ENCODE measurements around the gene CD52. TPM values are rescaled to one million over a fixed set of nuclear protein-coding genes. Genes with fewer than 3 reads are reported as not detected.

Gene CD52
- total and polyA plus RNA-seq, 2 donors (not counting 3 experiments of a cell fraction or from before 2014, with no cell fraction given) = not detected

GRCh38 chr1:26289158-26290059 lies 28.3 kb upstream of the CD52 start:
- no peak overlapping the region for H3K4me2 ChIP-seq (ENCODE audit: insufficient read depth, low read length)
- DNase-seq (ENCODE audit: low read depth, low spot score) (no peak), FAIRE-seq (no peak)
- intact Hi-C loops (cut with micrococcal nuclease) (no loop called here), dilution Hi-C loops (cut with MboI; ENCODE audit: extremely low pct_ligation_motif_present, low sequenced_read_pairs) (no loop called here)
- peaks cover 8% of the 10 kb centered on the region for H3K4me1 ChIP-seq (ENCODE audit: control insufficient read depth, extremely low read depth, insufficient read depth, low read length)
- no peaks in the 10 kb centered on the region for H3K9me1 ChIP-seq (replicated peaks; ENCODE audit: control insufficient read depth, extremely low read depth, insufficient read depth, low read length)
- TF ChIP-seq POLR2AphosphoS5 (IDR thresholded peaks at IDR 0.05; ENCODE audit: insufficient read depth, low read depth, low read length) (no peak), POLR2A (IDR thresholded peaks at IDR 0.05; ENCODE audit: low read depth, low read length) (no peak), MYC (IDR thresholded peaks at IDR 0.05; ENCODE audit: low read depth, low read length) (no peak)
- H3K27ac ChIP-seq (ENCODE audit: insufficient read depth, low read depth, low read length) = no peak overlapping the region
- H2AFZ ChIP-seq (ENCODE audit: low read depth, low read length) = no peak overlapping the region
- H3K27me3 ChIP-seq (ENCODE audit: control insufficient read depth in 2 of 2, insufficient read depth in 2 of 2, low read length in 2 of 2) = no peaks in the 10 kb centered on the region
- no peak overlapping the region for H3K4me3 ChIP-seq (replicated peaks in 1 of 3; ENCODE audit: insufficient read depth in 1 of 3, low read depth in 1 of 3, low read length in 3 of 3)
- ChIA-PET CTCF (interaction anchor here (1.0 to 2.9 kb wide), 8 partner anchors 9 to 185 kb away, joined by 3 to 13 read pairs (median 4); partner anchors contain the start of genes CD52 and SH3BGRL3), POLR2A (no interaction called here)
- no peaks in the 10 kb centered on the region for H3K79me2 ChIP-seq (ENCODE audit: control insufficient read depth, insufficient read depth, low read length)
- H3K9ac ChIP-seq (replicated peaks; ENCODE audit: extremely low read depth, insufficient read depth, low read length) = no peak overlapping the region
- H3K9me3 ChIP-seq (replicated peaks; ENCODE audit: control insufficient read depth, insufficient read depth, low read length) = no peaks in the 10 kb centered on the region
- no peaks in the 10 kb centered on the region for H4K20me1 ChIP-seq (replicated peaks; ENCODE audit: control insufficient read depth, extremely low read depth, insufficient read depth, low read length)
- H3K36me3 ChIP-seq (ENCODE audit: control insufficient read depth in 2 of 2, extremely low read depth in 1 of 2, insufficient read depth in 2 of 2, low read length in 2 of 2) = no peaks in the 10 kb centered on the region
- no TSS peak for BruUV-seq (replicated peaks)

- no peaks in the 10 kb centered on the region for H3K79me2 ChIP-seq (ENCODE audit: control insufficient read depth, insufficient read depth, low read length)
- no TSS peak for BruUV-seq (replicated peaks)
- FAIRE-seq (no peak), DNase-seq (ENCODE audit: low read depth, low spot score) (no peak)
- H3K9me1 ChIP-seq (replicated peaks; ENCODE audit: control insufficient read depth, extremely low read depth, insufficient read depth, low read length) = no peaks in the 10 kb centered on the region
- TF ChIP-seq FOS (IDR thresholded peaks at IDR 0.05; ENCODE audit: borderline replicate concordance, insufficient read depth, low read length) (no peak), MAX (IDR thresholded peaks at IDR 0.05; ENCODE audit: insufficient read depth, insufficient read length) (no peak), CTCF (IDR thresholded peaks at IDR 0.05; ENCODE audit: extremely low read depth in 1 of 2, insufficient read depth in 1 of 2, low read depth in 1 of 2, low read length in 2 of 2) (no peak), JUN (IDR thresholded peaks at IDR 0.05; ENCODE audit: borderline replicate concordance, insufficient read depth, insufficient read length, low read depth) (no peak), MYC (IDR thresholded peaks at IDR 0.05; ENCODE audit: low read depth, low read length) (no peak), GATA2 (IDR thresholded peaks at IDR 0.05; ENCODE audit: insufficient read depth, insufficient read length, low read depth, low read length) (no peak), EZH2 (IDR thresholded peaks at IDR 0.05; ENCODE audit: borderline replicate concordance, low read depth, low read length, severe bottlenecking) (no peak), POLR2A (IDR thresholded peaks at IDR 0.05; ENCODE audit: low read depth, low read length) (no peak), POLR2AphosphoS5 (IDR thresholded peaks at IDR 0.05; ENCODE audit: insufficient read depth, low read depth, low read length) (no peak)
- H4K20me1 ChIP-seq (replicated peaks; ENCODE audit: control insufficient read depth, extremely low read depth, insufficient read depth, low read length) = no peaks in the 10 kb centered on the region
- H3K4me2 ChIP-seq (ENCODE audit: insufficient read depth, low read length) = no peak overlapping the region
- dilution Hi-C loops (cut with MboI; ENCODE audit: extremely low pct_ligation_motif_present, low sequenced_read_pairs) = no loop called here
- H3K27me3 ChIP-seq (ENCODE audit: control insufficient read depth in 2 of 2, insufficient read depth in 2 of 2, low read length in 2 of 2) = no peaks in the 10 kb centered on the region
- ChIA-PET CTCF (interaction anchor here (1.7 to 2.7 kb wide), 2 partner anchors 8 to 31 kb away, joined by 4 to 8 read pairs; no protein-coding TSS in a partner anchor), POLR2A (no interaction called here)
- H3K9ac ChIP-seq (replicated peaks; ENCODE audit: extremely low read depth, insufficient read depth, low read length) = no peak overlapping the region
- no peak overlapping the region for H3K4me3 ChIP-seq (replicated peaks in 1 of 3; ENCODE audit: insufficient read depth in 1 of 3, low read depth in 1 of 3, low read length in 3 of 3)
- H2AFZ ChIP-seq (ENCODE audit: low read depth, low read length) = no peak overlapping the region
- no peaks in the 10 kb centered on the region for H3K36me3 ChIP-seq (ENCODE audit: control insufficient read depth in 2 of 2, extremely low read depth in 1 of 2, insufficient read depth in 2 of 2, low read length in 2 of 2)
- H3K27ac ChIP-seq (ENCODE audit: insufficient read depth, low read depth, low read length) = no peak overlapping the region
- no peaks in the 10 kb centered on the region for H3K4me1 ChIP-seq (ENCODE audit: control insufficient read depth, extremely low read depth, insufficient read depth, low read length)
- H3K9me3 ChIP-seq (replicated peaks; ENCODE audit: control insufficient read depth, insufficient read depth, low read length) = no peaks in the 10 kb centered on the region
- intact Hi-C loops (cut with micrococcal nuclease) = no loop called here
These were observed 27.5 kb upstream of the CD52 start for GRCh38 chr1:26290122-26290881.
